HEK293T (cell line): ENCODE measurements around the gene TLE3.

Experiments
- BHLHE40 ChIP-seq: fragments of 450-650 bp; IDR thresholded peaks from 2 replicates; pipeline ENCODE4 v1.6.1; 2016; ENCODE audit warnings: mild to moderate bottlenecking, moderate library complexity, borderline replicate concordance
- CTBP1 ChIP-seq: fragments of 450-650 bp; IDR thresholded peaks from 2 replicates; pipeline ENCODE4 v1.6.1; 2016; ENCODE audit warnings: borderline replicate concordance
- FOXA1 ChIP-seq: fragments of 450-650 bp; IDR thresholded peaks from 2 replicates; pipeline ENCODE4 v1.6.1; 2016; ENCODE audit warnings: mild to moderate bottlenecking
- FOXK2 ChIP-seq: fragments of 450-650 bp; IDR thresholded peaks from 2 replicates; pipeline ENCODE4 v1.6.1; 2016; ENCODE audit warnings: mild to moderate bottlenecking
- FOXM1 ChIP-seq: fragments of 450-650 bp; IDR thresholded peaks from 2 replicates; pipeline ENCODE4 v1.6.1; 2017; ENCODE audit warnings: mild to moderate bottlenecking, borderline replicate concordance
- L3MBTL2 ChIP-seq: fragments of 450-650 bp; conservative IDR thresholded peaks from 2 replicates; pipeline ENCODE4 v1.6.1; 2016; ENCODE audit warnings: mild to moderate bottlenecking
- SP1 ChIP-seq: fragments of 450-650 bp; IDR thresholded peaks from 2 replicates; pipeline ENCODE4 v1.6.1; 2017
- SUZ12 ChIP-seq: fragments of 450-650 bp; IDR thresholded peaks from 2 replicates; pipeline ENCODE4 v1.6.1; 2016; ENCODE audit warnings: mild to moderate bottlenecking
- TARDBP ChIP-seq: fragments of 450-650 bp; IDR thresholded peaks from 2 replicates; pipeline ENCODE4 v1.6.1; 2016
- ZNF384 ChIP-seq: fragments of 450-650 bp; IDR thresholded peaks from 2 replicates; pipeline ENCODE4 v1.6.1; 2016
- TF ChIP-seq, protein P1 (sequence below): fragments of 450-650 bp; IDR thresholded peaks from 2 replicates; pipeline ENCODE4 v1.6.1; 2016

GRCh38 chr15:70051948-70052633, 45.6 kb downstream of the TLE3 start:
- TF ChIP-seq SUZ12 (no peak), CTBP1 (no peak), ZNF384 (no peak), FOXM1 (no peak), BHLHE40 (no peak), FOXK2 (no peak), FOXA1 (no peak), SP1 (no peak), TARDBP (no peak), L3MBTL2 (no peak)
- TF ChIP-seq, protein P1, sequence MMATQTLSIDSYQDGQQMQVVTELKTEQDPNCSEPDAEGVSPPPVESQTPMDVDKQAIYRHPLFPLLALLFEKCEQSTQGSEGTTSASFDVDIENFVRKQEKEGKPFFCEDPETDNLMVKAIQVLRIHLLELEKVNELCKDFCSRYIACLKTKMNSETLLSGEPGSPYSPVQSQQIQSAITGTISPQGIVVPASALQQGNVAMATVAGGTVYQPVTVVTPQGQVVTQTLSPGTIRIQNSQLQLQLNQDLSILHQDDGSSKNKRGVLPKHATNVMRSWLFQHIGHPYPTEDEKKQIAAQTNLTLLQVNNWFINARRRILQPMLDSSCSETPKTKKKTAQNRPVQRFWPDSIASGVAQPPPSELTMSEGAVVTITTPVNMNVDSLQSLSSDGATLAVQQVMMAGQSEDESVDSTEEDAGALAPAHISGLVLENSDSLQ = no peak
